Stomach smooth muscle (tissue), 2 donors: ENCODE data around the gene TRIM7.
A peak's percentile ranks its signal among the peaks of the same experiment; 100 is the strongest.
"Not testable (repeated sequence)": the region's sequence is repeated elsewhere in the genome, so short reads cannot be mapped to it uniquely, and the experiment has no call there.

ENCODE experiments used
- H3K27ac ChIP-seq: one replicate; pipeline ENCODE4 v1.7.0; 2013; ENCODE audit warnings: mild to moderate bottlenecking, low read length, inconsistent platforms
- H3K27me3 ChIP-seq, 2 donors: one replicate each; pipeline ENCODE4 v1.7.0; 2013; ENCODE audit warnings: low read length in 2 of 2; ENCODE audit not compliant: insufficient read depth in 2 of 2, control insufficient read depth in 1 of 2
- H3K36me3 ChIP-seq, 2 donors: one replicate each; pipeline ENCODE4 v1.7.0; 2013; ENCODE audit warnings: low read length in 2 of 2; ENCODE audit not compliant: control insufficient read depth in 2 of 2, insufficient read depth in 2 of 2
- H3K4me1 ChIP-seq: one replicate; pipeline ENCODE4 v1.7.0; 2013; ENCODE audit warnings: low read length; ENCODE audit not compliant: control insufficient read depth, insufficient read depth
- H3K4me3 ChIP-seq, 2 donors: one replicate each; pipeline ENCODE4 v1.7.0; 2013; ENCODE audit warnings: low read length in 2 of 2
- H3K9ac ChIP-seq, 2 donors: one replicate each; pipeline ENCODE4 v1.7.0; 2013; ENCODE audit warnings: low read length in 2 of 2, mild to moderate bottlenecking in 1 of 2
- H3K9me3 ChIP-seq, 2 donors: one replicate each; pipeline ENCODE4 v1.7.0; 2013; ENCODE audit warnings: low read length in 2 of 2; ENCODE audit not compliant: control insufficient read depth in 2 of 2
- donor health status: healthy.
- donor health status: Pancreatic carcinoma.

TRIM7 gene

GRCh38 chr5:181168595-181169118 is 36.3 kb downstream of the TRIM7 start:
- Histone ChIP-seq H3K27me3 (peaks cover 66 to 74% of the 10 kb centered on the region in 2 donors), H3K9ac (no peak overlapping the region), H3K4me1 (no peaks in the 10 kb centered on the region), H3K9me3 (peaks cover 0 to 4% of the 10 kb centered on the region in 2 donors), H3K27ac (no peak overlapping the region), H3K4me3 (no peak overlapping the region), H3K36me3 (no peaks in the 10 kb centered on the region)

- Histone ChIP-seq H3K9ac (no peak overlapping the region), H3K27me3 (peaks cover 59 to 69% of the 10 kb centered on the region in 2 donors), H3K4me3 (no peak overlapping the region), H3K36me3 (no peaks in the 10 kb centered on the region), H3K9me3 (peaks cover 0 to 4% of the 10 kb centered on the region in 2 donors), H3K4me1 (no peaks in the 10 kb centered on the region), H3K27ac (no peak overlapping the region)
These were observed 37.0 kb downstream of the TRIM7 start for GRCh38 chr5:181167814-181168488.

GRCh38 chr5:181166812-181167733 is 37.9 kb downstream of the TRIM7 start:
- Histone ChIP-seq H3K36me3 (no peaks in the 10 kb centered on the region), H3K4me3 (no peak overlapping the region), H3K9me3 (peaks cover 0 to 3% of the 10 kb centered on the region in 2 donors), H3K27ac (no peak overlapping the region), H3K4me1 (no peaks in the 10 kb centered on the region), H3K27me3 (peaks cover 51 to 62% of the 10 kb centered on the region in 2 donors), H3K9ac (no peak overlapping the region)

GRCh38 chr5:181164076-181164952 is 40.7 kb downstream of the TRIM7 start:
- Histone ChIP-seq H3K4me3 (no peak overlapping the region), H3K9me3 (peaks cover 0 to 3% of the 10 kb centered on the region in 2 donors), H3K27me3 (peaks cover 31 to 37% of the 10 kb centered on the region in 2 donors), H3K36me3 (no peaks in the 10 kb centered on the region), H3K4me1 (peaks cover 9% of the 10 kb centered on the region), H3K27ac (no peak overlapping the region), H3K9ac (no peak overlapping the region)

GRCh38 chr5:181163487-181164075 is 41.4 kb downstream of the TRIM7 start:
- Histone ChIP-seq H3K27ac (no peak overlapping the region), H3K4me1 (peaks cover 9% of the 10 kb centered on the region), H3K36me3 (no peaks in the 10 kb centered on the region), H3K9me3 (peaks cover 0 to 3% of the 10 kb centered on the region in 2 donors), H3K9ac (no peak overlapping the region), H3K27me3 (peaks cover 25 to 30% of the 10 kb centered on the region in 2 donors), H3K4me3 (no peak overlapping the region)

GRCh38 chr5:181161534-181162175 is 43.3 kb downstream of the TRIM7 start:
- Histone ChIP-seq H3K9me3 (no peaks in the 10 kb centered on the region), H3K27me3 (peaks cover 12 to 14% of the 10 kb centered on the region in 2 donors), H3K27ac (no peak overlapping the region), H3K4me1 (peaks cover 9% of the 10 kb centered on the region), H3K9ac (peak overlapping the region in 1 of 2 donors; percentile 42), H3K4me3 (peak overlapping the region in 1 of 2 donors; percentile 58), H3K36me3 (no peaks in the 10 kb centered on the region)

- not testable (repeated sequence) for H3K36me3 ChIP-seq, H3K27ac ChIP-seq, H3K4me1 ChIP-seq, H3K9me3 ChIP-seq
- Histone ChIP-seq H3K27me3 (peaks cover 8 to 14% of the 10 kb centered on the region in 2 donors), H3K4me3 (peak overlapping the region in 1 of 2 donors; percentile 58), H3K9ac (peak overlapping the region in 1 of 2 donors; percentile 42)
These were observed 44.1 kb downstream of the TRIM7 start for GRCh38 chr5:181160755-181161533.

GRCh38 chr5:181160152-181160754 is 44.7 kb downstream of the TRIM7 start:
- peak overlapping the region; percentile 69 for H3K27ac ChIP-seq
- peak overlapping the region; percentile 59 to 61 for H3K4me3 ChIP-seq

More at GRCh38 chr5:181160152-181160754, 44.7 kb downstream of the TRIM7 start:
- Histone ChIP-seq H3K9me3 (no peaks in the 10 kb centered on the region), H3K4me1 (peaks cover 9% of the 10 kb centered on the region), H3K36me3 (no peaks in the 10 kb centered on the region), H3K27me3 (peaks cover 4 to 11% of the 10 kb centered on the region in 2 donors), H3K9ac (peak overlapping the region; percentile 61 to 71)
